ENCODE data around the gene FBXL17.

The FBXL17 gene

DNA sequence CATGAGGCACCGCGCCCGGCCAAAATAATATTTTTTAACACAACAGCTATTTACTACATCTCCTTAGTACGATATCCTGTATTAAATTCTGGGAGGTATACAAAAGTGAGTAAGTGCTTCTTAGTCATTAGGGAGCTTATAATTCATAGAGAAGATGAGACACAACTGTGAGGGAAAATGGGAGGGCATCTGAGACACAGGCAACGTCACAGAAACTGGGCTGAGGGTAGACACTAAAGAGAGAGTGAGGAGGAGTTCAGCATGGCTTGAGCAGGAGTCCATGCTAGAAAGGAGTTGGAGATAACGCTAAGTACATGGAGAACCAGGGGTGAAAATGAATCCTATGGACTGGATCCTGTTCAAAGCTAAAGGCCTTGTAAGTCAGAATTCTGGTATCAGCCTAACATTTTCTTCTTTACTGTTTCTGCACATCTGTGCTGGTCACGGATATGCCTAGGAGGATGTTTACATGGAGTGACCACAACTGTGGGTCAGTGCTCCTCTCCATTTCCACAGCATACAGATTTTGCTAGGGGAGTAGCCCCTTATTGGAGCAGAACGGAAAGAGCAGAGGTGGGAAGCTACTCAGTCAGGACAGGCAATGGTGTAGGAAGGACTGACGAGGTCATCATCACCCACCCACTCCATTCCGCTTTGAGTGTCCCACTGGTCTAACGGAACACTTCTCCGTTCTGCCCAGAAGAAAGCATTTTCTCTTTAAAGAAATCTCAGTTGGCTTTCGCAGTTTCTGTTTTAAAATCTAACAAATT lies 400.8 kb downstream of the FBXL17 start:
- no peak for DNase-seq

DNA sequence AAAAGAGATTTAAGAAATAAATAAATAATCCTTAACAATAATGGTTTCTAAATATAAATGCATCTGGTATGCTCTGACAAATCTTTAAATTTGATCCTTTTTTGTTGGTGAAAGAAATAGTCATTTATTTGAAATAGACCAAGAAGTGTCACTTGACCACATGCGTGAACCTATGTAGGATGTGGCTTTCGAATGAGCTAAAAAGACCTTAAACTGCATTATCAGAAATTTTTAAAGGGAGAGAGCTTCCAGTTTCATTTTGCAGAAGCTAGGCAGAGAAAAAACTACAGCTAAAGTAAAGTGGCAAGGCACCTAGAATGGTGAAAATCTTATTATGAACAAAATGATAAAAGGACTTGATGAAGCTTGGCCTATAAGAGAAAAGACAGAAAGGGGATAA lies 402.0 kb downstream of the FBXL17 start:
- peak; percentile 30 for DNase-seq

DNA sequence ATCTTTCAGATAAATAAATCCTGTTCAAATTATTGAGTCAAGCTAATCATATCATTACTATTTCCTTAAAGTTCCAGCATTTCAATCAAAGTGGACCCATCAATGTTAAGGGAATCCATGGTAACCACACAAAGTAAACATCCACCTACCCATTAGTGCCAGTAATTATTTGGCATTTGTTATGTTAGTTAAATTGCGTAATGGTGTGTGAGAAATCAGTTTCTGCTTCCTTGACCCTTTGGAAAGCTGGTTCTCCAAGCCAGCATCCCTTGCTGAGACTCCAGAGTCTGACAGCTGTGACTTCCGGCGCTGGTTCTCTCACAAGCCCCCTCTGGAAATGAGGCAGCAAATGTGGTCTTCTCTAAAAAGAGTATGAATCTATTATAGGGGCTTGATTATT lies 402.6 kb downstream of the FBXL17 start:
- DNase-seq, result no peak

DNA sequence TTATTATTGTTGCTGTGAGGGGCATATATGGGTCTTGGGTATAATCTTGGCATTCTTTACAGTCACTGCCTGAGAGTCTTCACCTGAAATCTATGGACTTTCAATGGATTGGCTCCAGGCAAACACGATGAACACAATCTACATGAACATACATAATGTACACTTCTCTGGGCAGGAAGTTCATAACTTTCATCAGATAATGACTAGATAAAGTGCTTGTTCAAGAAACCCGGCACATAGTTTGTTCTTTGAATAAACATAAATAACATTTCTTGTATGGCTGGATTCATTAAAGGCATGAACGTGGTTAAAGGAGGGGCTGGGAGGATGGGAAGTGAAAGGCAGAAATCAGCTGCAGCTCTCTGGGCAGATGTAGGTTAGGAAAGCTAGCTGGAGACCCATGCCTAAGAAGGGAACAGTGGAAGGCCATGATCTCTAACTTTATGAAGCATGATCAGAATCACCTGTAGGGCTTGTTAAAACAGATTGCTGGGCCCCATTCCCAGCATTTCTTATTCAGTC lies 404.3 kb downstream of the FBXL17 start:
- DNase-seq, result no peak

DNA sequence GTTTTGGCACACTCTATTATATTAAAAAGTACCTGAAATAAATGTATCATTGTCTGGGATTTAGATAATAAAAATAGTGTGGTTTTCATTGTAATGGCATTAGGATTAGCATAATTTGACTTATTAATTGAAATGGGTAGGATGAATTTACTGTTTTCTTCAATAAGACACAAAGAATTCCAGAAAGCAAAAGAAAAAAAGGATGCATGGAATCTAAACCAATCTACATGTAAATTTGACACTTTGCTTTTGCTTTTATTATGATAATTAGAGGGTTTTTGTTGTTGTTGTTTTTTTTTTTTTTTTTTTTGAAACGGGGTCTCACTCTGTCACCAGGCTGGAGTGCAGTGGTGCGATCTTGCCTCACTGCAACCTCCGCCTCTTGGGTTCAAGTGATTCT lies 406.3 kb downstream of the FBXL17 start:
- no peak for DNase-seq

DNA sequence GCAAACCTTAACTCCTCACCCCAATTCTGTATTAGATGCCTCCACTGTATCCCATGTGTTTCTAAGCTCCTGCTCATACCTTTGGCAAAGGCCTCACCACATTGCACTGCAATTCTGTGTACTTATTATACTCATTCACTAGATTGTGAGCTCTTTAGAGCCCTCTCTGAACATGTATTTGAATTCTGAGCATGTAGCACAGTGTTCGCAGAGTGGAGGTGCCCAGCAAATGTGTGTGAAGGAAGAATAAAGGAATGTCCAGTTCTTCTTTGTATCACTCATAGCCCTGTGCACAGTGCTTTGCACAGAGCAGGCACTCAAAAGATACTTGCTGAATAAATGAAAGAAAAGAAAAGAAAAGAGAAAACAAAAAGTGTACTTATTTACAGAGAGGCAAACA lies 410.1 kb downstream of the FBXL17 start:
- no peak for DNase-seq

DNA sequence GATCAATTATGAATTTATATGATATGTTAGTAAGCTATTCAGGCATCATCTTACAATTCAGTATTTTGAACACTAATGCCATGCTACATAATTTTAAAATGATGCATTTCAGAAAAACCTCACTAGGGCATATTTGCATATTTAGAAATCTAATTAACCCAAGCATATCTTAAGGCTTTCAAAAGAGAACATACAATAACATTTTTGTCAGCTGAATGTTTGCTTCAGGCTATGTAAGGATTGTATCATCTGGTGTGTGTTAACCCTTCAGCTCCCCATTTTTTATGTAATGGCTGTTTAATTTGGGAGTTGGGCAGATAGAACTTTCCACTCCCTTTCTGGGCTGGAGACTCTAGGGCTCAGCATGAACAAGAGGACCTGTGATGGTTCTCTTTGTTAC lies 412.1 kb downstream of the FBXL17 start:
- no peak for DNase-seq

DNA sequence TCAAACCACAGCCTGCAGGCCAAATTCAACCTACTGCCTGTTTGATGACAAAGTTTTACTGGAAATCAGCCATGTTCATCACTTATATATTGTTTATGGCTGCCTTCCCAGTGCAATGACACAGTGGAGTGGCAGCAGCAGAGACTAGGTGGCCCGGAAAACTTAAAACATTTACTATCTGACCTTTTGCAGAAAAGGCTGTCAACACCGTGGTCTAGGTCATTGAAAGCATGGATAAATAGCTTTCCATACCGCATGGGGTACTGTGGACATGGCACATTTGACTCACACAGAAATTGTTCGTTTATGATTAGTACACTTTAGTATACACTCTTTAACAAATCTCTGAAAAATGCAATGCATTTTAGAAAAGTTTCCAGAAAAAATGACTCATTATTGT lies 412.9 kb downstream of the FBXL17 start:
- DNase-seq, result no peak

DNA sequence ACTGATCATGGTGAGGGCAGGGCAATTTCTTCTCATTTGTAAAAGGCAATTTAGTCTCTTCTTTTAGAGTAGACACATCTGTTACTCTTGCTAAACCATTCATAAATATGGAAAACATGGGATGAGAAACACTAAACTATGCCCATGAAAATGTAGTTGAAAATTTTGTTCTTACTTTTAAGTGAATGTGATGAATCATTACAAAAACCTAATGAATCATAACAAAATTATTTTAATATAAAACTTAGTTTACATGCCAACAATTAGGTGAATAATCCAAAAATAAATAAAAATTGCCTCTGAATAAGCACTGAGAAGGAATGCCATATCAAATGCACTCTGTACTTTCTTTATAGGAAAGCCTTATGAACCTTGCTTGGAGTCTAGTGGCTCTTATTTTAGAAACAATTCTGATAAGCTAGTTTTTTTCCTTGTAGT lies 413.5 kb downstream of the FBXL17 start:
- no peak for DNase-seq

DNA sequence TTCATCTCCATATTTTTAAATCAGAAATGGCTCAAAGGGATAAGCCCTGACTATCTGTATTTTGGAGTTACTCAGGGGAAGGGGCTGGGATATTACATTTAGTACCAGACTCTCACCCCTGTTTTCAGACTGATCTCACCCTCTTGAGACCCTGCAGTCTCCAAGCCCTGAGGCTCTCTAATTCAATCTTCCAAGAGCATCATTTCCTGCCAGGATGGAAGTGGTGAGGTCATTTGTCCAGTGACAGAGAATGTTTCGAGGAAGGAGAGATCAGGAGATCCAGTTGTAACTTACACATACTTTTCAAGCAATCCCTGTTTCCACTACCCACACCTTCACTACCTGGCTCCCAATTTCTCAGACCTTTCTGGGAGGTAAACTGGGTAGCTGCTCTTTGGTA lies 415.7 kb downstream of the FBXL17 start:
- DNase-seq, result no peak

DNA sequence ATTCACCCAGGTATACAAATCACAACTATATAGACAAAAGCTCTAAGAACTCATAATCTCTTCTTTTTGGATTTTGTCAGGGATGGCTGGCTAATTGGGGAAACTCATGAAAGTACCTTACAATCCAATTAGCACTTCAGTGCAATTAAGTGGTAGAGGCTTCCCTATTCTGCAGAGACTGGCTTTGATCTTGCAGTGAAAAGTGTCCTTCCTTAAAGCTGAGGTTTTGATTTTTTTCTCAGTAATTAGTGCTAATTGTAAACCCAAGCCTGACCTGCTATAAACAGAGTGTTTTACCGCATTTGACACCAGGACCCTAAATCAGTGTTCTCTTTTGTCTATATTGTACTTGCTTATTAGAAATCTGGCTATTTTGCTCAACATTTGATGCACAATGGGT lies 417.2 kb downstream of the FBXL17 start:
- DNase-seq, result no peak

DNA sequence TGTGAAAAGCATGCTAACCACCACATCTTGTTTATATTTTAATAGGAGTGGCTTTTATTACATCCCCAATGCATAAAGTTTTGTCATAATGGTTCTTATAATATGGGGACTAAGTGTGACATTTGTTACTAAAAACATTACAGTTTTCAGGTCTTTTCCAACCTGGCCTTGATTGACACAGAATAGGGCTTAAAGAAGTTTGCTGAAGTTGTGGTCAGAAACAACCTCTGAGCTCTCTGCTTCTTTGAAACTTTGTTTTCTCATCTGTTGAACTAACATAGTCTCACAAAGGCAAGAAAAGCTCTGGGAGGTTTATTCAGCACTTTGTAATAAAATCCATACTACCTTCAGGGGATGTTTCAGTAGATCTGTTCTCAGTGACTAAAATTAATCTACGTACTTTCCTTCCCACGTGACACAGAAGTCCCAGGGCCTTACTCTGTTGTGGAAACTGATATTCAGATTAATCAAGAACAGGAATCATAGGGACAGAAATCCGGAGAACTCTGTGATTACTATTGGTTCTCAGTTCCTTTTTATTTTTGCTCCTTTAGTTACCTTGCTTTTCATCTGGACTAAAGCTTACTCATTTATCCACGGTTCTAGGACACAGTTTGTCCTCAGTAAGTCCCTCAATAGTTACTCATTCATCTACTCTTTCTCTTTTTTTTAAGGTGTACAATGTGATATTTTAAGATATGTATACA lies 422.2 kb downstream of the FBXL17 start:
- DNase-seq, result no peak

DNA sequence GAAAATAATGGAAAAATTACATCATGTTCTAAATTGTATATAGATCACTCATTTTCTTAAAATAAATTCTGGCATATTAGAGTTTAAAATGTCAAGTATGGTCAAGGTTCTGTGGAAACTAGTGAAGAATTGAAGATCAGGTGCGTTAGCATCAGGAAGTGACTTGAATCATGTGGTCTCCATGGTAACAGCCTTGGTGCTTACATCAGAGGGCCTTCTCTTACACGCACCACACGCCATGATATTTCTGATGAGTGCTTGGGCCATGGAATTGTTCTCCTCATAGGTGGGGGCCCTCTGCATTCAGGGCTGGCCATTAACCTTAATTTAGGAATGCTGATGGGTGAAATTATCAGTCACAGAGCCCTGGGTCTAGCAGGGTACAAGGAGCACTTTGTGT lies 423.0 kb downstream of the FBXL17 start:
- no peak for DNase-seq

DNA sequence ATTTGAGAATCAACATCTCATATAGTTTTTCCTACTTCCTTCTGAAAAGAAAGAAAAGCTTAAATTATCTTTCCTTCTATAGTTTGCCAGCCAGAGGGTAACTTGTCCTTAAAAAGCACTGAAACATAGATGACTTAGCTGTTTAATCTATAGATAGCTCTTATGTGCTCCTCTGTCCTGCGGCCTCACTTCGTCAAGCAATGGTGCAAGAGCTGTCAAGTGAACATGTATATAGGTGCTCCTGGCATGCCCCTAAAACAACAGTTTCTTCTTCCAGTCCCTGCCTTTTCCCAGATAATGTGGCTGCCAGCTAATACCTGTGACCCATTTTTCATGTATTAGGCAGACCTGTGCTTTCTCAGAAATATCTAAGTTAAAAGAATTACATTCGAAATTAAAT lies 423.5 kb downstream of the FBXL17 start:
- no peak for DNase-seq

DNA sequence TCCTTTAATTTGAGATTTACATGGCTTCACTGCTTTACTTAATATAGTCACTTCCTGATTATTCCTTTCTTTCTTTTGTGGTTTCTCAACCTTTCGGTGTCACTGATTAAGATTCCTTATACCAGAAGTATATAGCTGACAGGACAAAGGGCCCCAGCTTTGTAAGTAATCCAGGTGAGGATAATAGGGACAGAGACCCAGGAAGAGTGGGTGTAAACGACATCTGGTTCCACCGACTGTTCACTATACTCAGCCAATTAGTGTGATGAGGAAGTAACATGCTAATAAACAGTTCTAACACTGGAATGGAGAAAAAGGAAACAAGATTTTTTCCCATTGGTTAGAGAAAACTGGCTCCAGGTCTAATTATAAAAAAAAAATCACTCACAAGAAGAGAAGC lies 424.8 kb downstream of the FBXL17 start:
- no peak for DNase-seq

DNA sequence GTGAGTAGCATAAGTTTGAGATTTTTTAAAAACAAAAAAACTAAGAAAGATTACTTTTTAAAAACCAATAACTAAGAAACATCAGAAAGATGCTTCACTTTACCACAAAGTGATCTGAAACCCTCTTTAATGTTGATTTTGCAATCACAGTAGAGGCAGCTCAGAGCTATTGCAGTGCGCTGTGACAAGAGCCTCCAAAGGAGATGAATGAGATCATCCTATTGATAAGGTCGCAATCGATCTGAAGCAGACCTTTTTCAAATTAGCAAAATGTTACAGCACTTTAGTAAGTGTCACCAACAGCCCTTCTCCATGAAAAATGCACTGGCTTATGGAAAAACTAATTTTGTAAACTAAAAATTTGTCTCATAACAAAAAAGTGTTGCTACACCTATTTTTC lies 426.6 kb downstream of the FBXL17 start:
- no peak for DNase-seq

DNA sequence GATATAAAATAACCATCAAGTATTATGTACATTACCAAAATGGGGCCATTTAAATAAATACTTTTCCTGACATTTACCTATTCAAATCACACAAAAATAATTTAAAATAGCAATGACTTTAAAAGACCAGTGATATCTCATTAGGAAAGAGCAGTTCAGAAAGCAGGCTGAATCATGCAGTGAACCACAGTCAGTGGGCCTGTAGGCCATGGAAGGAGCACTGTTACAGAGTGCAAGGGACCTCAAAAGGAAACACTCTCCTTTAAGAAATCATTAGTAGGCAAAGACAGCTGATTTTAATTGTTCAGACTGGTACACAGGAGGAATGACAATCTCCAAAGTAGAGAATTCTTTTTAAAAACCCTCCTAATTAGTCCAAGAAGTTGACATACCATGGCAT lies 427.6 kb downstream of the FBXL17 start:
- no peak for DNase-seq

DNA sequence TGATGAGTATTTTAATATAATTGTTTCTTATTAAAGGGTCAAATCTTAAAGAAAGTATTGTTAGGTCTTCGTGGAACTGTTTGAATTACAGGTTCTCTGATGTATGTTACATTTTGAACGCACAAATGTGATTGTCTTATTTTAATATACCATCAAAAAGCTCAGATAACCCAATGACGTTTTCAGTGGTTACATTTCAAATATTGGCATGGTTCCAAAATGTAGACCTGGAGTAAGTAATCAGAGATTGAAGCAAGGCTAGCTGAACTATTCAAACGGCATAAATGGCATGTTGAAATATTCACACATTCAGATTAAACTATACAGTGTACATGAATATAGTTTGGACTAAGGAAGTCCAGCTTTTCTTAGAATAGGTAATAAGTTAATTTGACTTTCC lies 429.4 kb downstream of the FBXL17 start:
- no peak for DNase-seq

DNA sequence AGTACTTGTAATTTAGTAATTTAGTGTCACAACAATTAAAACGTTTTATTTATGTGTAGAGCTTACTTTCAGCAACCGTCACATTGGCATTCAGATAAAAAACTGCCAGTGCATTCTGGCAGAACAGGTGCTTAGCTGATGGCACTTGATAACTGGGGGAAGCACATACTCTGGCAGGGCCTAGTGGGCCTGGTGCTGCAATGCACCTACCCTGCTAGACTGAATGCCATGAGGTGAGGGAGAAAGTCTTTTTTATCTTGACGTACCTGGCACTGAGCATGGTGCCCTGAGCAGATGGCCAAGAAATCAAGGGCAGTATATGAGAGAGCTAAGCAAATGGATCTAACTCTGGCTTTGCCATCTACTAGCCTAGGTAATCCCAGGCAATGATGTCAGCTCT lies 430.6 kb downstream of the FBXL17 start:
- DNase-seq, result no peak

DNA sequence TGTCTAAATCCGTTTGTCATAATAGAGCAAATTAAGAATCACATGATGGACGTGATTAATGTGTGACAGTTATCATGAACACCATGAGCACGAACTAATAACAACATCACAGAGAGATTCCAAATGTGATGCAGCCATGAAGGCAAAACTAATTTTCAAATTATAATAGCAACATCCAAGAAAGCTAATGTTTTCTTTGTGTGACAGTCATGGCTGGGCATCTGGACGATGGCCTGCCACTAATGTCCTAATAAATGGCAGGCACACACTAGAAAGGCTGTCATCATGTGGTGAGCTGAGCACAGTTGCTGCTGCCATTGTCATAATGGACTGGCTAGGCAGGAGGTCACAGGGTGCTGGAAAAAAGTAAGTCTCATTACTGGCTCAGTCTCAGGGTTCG lies 431.1 kb downstream of the FBXL17 start:
- DNase-seq, result no peak

DNA sequence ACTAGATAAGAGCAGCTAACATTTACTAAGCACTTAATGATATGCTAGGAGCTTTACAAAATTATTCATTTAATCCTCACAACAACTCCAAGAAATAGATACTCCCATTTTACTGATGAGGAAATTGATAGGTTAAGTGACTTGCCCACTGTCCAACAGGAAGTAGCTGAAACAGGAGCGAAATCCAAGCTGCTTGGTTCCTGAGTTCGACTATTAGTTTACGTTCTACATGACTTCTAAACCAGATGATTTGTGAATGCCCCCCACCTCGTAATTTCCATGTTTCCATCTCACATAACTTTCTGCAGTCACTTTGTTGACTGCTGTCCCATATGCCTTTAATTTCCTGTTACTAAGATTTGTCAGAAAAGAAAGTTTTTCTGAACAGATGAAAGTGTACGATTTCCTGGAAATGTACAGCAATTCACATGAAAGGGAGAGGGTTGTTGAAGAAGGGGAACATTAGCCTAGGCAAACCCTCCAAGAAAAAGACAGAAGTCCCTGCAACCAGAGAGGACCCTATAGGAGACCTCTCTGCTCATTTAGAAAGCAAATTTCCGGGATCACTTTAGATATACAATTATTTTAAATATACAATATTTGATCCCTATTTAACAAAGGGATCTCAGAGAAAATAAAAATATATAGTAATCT lies 432.1 kb downstream of the FBXL17 start:
- no peak for DNase-seq

DNA sequence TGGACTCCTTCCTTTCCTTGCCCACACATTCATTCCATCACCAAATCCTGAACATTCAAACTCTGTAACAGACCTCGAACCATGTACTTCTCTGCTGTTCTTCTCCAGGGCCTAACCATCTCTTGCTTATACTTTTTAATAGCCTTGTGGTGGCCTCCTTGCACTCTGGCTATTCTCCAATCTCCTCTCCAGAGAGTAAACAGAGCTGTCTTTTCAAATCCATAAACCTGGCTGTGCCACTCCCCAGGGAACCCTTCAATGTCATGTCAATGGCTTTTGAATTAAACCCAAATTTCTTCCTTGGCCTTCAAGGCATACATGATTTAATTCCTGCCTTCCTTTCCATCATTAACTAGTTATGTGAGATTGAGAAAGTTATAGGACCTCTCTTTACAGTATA lies 433.5 kb downstream of the FBXL17 start:
- no peak for DNase-seq

DNA sequence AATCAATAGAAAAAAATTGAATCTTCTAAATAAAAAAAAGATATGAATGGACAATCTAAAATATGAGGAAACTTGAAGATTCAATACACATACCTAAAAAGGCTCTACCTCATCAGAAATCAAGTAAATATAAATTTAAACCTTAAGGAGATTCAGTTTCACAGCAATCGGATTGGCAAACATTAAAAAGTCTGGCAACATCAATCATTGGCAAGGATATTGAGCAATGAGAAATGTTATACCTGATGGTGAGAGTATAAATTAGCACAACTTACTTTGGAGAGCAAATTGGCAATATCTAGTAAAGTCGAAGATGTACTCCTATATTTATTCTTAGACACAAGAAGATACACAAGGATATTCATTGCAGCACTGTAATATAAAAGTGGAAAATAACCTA lies 436.8 kb downstream of the FBXL17 start:
- no peak for DNase-seq

DNA sequence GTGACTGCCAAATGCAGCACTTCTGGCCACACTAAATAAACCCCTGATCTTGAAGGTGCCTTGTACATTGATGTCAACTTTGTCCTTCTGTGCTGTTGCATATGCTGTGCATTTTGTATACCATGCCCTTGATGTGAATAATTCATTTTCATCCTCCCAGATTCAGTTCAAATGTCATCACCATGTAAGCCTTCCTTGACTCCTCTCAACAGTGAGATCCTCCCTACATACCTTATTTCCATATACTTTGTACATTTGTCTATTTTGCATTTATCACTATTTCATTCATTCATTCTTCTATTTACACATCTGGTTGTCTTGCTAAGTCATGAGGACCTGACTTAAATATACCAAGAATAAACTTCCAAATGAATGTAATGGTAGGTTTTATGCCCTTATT lies 438.0 kb downstream of the FBXL17 start:
- no peak for DNase-seq
